Measurements from ENCODE around the gene CCDC38.
"Not testable (repeated sequence)": the region's sequence is repeated elsewhere in the genome, so short reads cannot be mapped to it uniquely, and the experiment has no call there.

Gene CCDC38

DNA sequence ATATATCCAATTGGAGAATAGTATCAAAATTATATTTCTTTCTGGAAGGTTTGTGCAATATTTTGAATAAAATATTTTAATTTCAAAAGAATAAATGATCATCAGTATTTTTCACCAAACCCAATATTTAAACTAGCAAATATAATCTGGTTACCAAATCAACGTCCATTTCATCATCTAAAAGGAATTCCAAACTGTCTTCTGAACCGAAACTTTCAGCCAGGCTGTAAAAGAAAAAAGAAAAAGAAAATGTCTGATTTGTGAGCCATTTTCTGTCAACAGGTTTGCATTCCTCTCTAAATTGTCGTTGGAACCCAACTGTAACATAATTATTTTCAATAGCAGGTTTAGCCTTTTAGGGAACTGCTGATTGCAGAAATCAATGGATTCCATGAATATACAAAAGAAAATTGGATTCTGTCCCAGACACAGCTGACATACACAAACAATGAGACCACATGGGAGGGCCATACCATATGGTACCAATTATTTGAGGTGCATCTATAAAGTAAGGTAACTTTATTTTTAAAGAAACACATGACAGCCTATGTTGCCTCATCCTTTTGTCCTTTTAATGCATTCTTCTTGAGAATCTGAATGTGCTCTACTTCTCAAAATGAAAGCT, 61.0 kb downstream of the CCDC38 start:
- DNase-seq = no peak

DNA sequence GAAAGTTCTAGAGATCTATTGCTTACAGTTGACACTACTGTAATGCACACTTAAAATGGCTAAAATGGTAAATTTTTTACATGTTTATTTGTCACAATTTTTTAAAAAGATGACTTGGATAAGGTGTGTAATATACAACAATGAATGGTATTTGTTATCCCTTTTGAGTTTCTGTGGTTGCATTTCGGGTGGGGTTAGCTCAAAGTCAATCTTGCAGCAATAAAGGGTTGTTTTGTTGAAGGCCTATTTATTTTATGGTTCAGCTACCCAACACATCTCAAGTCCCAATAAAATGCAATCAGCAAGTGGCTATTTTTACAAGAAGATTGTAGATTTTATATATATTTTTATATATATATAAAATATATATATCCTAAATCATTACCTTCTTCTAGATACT, 61.5 kb downstream of the CCDC38 start:
- DNase-seq = no peak

- DNase-seq = no peak
Observed at GRCh38 chr12:95877622-95878021, 64.8 kb downstream of the CCDC38 start.

DNA sequence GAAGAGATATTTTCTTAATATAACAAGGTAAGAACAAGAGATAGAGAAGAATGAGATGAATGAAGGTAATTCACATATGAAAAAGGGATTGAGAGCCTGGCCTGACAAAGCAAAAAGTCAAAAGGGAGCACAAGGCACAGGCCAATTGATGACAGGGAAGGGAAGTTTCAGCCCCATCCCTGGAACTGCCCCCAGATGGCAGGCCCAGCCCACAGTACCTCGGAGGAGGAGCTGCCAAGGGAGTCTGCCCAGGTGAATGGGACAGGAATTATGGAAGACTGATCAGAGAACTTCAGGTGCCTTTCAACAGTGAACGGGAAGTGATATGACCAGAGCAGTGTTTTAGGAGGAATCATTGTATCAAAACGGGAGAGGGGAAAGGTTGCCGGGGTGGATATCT, 68.0 kb downstream of the CCDC38 start:
- DNase-seq = no peak

DNA sequence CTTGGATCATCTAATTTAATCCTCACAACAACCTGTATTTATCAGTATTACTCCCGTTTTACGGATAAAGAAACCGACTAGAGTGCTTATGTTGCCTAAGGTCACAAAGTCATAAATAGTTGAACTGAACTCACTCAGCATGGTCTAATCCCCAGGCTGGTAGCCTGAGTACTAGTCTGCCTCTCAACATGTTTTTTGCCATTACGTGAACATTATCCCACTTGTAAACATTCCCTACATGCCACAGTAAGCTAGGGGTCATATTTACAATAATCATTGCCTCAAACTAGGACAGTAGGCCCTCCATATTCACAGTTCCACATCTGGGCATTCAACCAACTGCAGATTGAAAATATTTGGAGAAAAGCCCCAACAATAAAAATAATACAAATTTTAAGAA, 71.5 kb downstream of the CCDC38 start:
- no peak for DNase-seq

DNA sequence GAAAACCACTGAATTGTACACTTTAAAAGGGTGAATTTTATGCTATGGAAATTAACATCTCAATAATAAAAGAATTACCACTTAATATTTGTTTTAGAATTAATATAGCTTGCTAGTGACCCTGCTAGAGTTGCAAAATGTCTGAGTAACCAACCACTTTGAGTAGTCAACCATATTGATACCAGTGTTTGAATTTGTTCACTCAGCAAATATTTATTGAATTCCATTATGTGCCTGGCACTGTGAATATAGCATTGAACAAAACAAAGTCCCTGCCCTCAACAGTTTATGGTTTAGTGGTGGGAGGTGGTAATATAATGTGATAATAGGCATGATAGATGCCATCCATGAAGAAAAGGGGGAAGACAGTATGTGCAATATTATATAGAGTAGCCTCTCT, 79.1 kb downstream of the CCDC38 start:
- DNase-seq = no peak

GRCh38 chr12:95862038-95862437, 80.4 kb downstream of the CCDC38 start:
- no peak for DNase-seq

DNA sequence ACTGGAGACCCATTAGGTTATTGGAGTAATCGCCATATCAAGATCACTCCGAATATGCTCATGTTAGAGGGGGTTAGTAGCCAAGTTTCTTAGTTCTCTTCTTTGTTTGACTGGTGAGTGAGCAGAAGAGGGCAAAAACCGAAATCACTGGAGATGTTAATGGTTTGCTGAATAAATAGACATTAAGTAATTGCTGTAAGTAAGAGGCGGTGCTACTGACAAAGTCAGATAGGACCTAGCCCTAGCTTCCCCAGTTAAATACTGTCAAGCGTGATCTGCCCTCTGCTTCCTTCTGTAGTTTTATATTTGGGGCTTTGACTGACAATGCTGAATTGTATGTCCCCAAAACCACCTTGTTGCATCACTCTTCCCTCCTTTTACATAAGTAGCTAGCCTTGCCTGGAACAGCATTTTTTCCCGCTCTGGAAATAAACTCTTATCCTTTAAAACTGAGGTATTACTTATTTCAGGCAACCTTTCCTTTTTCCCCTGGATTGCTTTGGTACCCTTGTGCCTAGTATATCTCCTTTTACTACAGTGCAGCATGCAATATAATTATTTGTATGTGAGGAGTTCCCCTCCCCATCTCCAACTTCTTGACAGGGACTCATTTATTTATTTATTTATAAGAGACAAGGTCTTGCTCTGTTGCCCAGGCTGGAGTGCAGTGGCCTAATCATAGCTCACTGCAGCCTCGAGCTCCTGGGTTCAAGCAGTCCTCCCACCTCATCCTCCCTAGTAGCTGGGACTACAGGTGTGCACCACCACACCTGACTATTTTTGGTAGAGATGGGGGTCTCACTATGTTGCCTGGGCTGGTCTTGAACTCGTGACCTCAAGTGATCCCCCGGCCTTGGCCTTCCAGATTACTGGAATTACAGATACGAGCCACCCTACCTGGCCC, 82.2 kb downstream of the CCDC38 start:
- DNase-seq = no peak

- peak; percentile 61 for DNase-seq
Observed at GRCh38 chr12:95859344-95859816, 83.0 kb downstream of the CCDC38 start.

- DNase-seq = peak; percentile 97
Observed at GRCh38 chr12:95858451-95859343, 83.7 kb downstream of the CCDC38 start, which contains the start of gene SNRPF. Gene SNRPF, plus strand, starts transcription at chr12:95858952. Its CDS starts 122 bp downstream, at chr12:95859074.

GRCh38 chr12:95857799-95858198, 84.6 kb downstream of the CCDC38 start:
- DNase-seq = no peak

- no peak for DNase-seq
Observed at GRCh38 chr12:95857156-95857555, 85.3 kb downstream of the CCDC38 start.

- no peak for DNase-seq
Observed at GRCh38 chr12:95852133-95852532, 90.3 kb downstream of the CCDC38 start.

DNA sequence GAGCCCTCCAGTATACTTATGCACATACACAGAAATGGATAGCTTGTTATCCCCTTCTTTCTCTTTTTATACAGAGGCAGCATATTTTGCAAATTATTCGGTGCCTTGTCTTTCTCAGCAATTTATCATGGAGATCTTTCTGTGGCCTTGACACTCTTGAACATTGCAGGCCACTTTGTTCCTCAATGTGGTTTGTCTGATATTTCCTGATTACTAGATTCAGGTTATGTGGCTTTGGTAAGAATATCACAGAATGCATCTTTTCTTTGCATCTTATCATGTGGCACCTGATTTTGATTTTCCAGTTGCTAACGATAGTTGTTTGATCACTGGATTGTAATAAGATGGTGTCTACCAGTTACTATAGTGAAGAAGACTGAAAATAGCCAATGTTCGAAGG, 90.8 kb downstream of the CCDC38 start:
- no peak for DNase-seq

GRCh38 chr12:95848575-95849388, 93.6 kb downstream of the CCDC38 start:
- DNase-seq = no peak

DNA sequence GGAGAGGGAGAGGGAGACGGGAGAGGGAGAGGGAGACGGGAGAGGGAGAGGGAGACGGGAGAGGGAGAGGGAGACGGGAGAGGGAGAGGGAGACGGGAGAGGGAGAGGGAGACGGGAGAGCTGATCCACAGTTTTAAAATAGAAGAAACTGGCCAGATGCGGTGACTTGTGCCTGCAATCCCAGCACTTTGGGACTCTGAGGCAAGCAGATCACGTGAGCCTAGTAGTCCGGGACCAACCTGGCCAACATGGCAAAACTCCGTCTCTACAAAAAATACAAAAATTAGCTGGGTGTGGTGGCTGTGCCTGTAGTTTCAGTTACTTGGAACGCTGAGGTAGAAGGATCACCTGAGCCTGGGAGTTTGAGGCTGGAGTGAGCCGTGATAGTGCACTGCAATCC, 100.0 kb downstream of the CCDC38 start:
- DNase-seq = not testable (repeated sequence)

DNA sequence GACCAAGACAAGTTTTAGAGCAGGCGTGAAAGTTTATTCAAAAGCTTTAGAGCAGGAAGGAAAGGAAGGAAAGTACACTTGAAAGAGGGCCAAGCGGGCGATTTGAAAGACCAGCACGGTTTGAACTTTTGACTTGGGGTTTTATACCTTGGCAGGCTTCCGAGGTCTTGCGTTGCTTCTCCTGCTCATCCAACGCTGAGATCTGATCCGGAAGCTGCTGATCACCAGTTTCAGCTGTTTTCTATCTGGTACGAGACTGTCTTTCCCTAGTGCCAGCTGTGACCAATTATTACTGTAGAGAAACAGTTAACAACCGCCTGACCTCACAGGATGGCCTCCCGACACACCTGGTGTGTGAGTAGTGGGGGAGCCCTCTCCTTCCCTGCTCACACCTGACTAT, 104.3 kb downstream of the CCDC38 start:
- no peak for DNase-seq

DNA sequence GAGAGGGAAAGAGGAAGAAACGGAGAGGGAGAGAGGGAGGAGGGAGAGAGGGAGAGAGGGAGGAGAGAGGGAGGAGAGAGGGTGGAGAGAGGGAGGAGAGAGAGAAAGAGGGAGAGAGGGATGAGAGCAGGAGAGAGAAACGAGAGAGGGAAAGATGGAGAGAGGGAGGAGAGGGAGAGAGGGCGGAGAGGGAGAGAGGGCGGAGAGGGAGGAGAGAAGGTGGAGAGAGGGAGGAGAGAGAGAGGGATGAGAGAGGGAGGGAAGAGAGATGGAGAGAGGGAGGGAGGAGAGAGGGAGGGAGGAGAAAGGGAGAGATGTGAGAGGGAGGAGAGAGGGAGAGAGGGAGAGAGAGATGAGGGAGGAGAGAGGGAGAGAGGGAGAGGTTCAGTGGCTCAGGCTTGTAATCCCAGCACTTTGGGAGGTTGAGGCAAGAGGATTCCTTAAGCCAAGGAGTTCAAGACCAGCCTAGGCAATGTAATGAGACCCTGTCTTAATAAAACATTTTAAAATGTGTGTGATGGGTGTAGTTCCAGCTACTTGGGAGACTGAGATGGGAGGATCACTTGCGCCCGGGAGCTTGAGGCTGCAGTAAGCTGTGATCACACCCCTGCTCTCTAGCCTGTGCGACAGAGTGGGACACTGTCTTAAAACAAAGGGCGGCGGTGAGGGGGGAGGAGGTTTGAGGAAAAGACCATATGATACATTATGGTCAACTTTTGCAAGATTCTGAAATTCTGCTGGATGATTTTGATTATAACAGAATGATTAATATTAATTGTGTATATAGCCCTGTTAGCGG, 105.0 kb downstream of the CCDC38 start:
- DNase-seq = no peak

GRCh38 chr12:95836630-95837239, 105.7 kb downstream of the CCDC38 start:
- DNase-seq = no peak

GRCh38 chr12:95836185-95836609, 106.2 kb downstream of the CCDC38 start:
- DNase-seq = no peak

DNA sequence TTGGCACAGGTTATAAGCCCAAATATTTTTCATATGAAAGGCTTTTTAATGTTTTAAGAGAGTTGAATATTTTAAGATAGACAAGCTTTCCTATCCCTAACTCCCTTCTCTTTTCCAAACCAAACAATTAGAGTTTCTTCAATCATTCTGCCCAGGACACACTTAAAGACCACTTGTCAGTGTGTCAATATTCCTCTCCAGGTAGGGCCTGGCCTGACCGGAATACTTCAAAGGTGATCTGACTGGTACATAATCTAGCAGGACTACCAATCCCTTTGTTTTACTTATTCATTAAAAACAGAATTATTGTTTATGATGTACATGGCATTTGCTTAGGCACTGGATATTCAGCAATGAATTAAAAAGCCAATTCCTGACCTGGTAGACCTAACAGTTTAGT, 107.8 kb downstream of the CCDC38 start:
- DNase-seq = no peak
